Peyer's patch (tissue), 4 donors: ENCODE data around the gene UGT8.

Source experiments
- POLR2A ChIP-seq, 2 donors: fragments of 450-650 bp; IDR thresholded peaks; one replicate each; pipeline ENCODE4 v1.5.1; 2017; ENCODE audit warnings: antibody characterized with exemption in 2 of 2, mild to moderate bottlenecking in 2 of 2, moderate library complexity in 2 of 2
- TF ChIP-seq, protein P1 (sequence below), 6 experiments: fragments of 450-650 bp in 4 of 6; fragments of 200-600 bp in 2 of 6; sonication (generic) in 1 of 6; IDR thresholded peaks; one replicate each; pipeline ENCODE4 v1.5.1; 2017 to 2019; ENCODE audit warnings: antibody characterized with exemption in 6 of 6, mild to moderate bottlenecking in 3 of 6, moderate library complexity in 1 of 6

DNA sequence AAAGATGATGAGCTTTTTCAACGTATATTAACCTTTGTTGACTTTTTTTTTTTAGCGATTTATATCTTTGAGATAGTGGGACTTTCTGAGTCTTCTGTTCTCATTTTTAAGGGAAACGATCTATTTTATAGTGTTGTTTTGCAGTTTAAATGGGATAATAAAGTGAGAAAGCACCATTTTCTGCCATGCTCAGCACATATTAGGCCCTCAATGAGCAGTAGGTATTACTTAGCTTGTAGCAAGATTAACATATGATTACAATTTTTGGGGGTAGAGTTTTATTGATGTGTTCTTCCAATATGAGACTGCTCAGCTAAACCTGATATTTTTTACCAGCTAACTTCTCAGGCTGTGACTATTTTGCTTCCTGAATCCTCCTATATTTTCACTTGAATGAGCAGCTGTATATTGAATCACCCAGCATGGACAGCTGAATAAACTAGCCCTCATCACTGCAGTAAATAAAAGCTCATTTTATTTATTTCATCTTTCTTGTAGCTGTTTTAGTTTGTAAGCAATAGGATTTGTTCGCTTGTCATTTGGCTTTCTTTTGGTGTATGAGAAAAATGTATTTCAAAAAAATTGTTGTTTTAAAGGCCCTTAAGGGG, 43.7 kb downstream of the UGT8 start:
- TF ChIP-seq, protein P1, sequence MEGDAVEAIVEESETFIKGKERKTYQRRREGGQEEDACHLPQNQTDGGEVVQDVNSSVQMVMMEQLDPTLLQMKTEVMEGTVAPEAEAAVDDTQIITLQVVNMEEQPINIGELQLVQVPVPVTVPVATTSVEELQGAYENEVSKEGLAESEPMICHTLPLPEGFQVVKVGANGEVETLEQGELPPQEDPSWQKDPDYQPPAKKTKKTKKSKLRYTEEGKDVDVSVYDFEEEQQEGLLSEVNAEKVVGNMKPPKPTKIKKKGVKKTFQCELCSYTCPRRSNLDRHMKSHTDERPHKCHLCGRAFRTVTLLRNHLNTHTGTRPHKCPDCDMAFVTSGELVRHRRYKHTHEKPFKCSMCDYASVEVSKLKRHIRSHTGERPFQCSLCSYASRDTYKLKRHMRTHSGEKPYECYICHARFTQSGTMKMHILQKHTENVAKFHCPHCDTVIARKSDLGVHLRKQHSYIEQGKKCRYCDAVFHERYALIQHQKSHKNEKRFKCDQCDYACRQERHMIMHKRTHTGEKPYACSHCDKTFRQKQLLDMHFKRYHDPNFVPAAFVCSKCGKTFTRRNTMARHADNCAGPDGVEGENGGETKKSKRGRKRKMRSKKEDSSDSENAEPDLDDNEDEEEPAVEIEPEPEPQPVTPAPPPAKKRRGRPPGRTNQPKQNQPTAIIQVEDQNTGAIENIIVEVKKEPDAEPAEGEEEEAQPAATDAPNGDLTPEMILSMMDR (IDR thresholded peaks at IDR 0.05) = no peak
- no peak for TF ChIP-seq POLR2A (IDR thresholded peaks at IDR 0.05)
